GM10847 (cell line): ENCODE measurements around the gene TAF1D.

Experiments used
- POLR2A ChIP-seq: IDR thresholded peaks from 2 replicates; pipeline ENCODE4 v1.6.1; 2011; ENCODE audit not compliant: insufficient read length; ENCODE audit errors: extremely low read depth

TAF1D gene, protein sequence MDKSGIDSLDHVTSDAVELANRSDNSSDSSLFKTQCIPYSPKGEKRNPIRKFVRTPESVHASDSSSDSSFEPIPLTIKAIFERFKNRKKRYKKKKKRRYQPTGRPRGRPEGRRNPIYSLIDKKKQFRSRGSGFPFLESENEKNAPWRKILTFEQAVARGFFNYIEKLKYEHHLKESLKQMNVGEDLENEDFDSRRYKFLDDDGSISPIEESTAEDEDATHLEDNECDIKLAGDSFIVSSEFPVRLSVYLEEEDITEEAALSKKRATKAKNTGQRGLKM

DNA sequence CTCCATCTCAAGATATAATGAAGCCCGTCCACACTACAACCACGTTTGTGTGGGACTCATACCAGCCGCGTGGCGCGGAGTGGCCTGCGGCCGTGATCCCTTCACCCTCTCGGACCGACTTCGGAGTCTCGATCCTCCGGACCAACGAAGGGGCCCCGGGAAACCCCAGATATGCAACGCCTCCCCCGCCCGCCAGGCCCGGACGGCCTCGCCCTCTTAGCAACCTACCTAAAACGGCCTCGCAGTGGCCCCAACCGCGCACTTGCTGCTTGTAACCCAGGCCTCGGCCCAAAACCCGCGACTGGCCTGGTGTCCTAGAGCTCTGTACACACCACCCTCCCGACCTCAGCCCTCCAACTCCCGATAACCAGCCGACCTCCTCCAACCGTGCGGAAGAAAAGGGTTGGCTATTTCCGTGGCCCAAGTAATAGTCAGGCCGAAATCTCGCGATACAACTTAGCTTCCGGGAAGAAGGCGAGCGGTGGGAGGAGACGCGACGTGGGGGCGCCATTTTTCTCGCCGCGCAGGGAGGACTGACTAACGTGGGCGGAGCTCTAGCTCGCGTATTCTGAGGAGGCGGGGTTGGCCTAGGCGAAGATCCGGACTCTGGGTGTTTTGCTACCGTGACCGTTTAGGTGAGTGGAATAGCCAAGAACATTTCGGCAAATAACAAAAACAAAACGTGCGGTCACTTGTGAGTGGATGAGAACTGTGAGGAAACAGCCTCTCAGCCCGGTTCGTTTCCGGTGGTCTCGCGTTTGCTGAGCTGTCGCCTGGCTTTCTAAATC is at the start of gene TAF1D, which contains the start of gene C11orf54:
Gene TAF1D, minus strand, starts transcription at position 402 of the 788 bp plus-strand sequence. CDS start 2,191 bp downstream, outside the sequence.
Gene C11orf54, plus strand, starts transcription at position 579 of the 788 bp plus-strand sequence. CDS start 5,722 bp downstream, outside the sequence.
- peak; percentile 96 for TF ChIP-seq POLR2A

DNA sequence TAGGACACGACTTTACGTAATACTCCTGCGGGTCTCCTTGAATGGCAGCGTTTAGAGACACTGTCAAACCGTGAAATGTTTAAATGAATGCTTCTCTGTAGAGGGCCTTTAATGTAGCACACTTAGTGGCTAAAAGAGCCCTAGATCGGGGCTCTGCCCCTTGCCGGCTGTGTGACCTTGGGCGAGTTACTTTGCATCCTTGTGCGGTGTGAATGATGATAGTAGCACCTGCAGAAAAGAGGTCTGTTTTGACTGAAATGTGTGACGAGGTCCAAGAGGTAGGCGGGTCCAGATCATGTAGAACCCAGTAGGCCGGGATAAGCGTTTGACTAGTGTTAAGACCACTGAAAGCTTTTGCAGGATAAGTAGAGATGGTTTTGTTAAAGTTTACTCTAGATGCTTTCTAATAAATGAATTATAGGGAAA is 43.7 kb upstream of the TAF1D start:
- TF ChIP-seq POLR2A: no peak

DNA sequence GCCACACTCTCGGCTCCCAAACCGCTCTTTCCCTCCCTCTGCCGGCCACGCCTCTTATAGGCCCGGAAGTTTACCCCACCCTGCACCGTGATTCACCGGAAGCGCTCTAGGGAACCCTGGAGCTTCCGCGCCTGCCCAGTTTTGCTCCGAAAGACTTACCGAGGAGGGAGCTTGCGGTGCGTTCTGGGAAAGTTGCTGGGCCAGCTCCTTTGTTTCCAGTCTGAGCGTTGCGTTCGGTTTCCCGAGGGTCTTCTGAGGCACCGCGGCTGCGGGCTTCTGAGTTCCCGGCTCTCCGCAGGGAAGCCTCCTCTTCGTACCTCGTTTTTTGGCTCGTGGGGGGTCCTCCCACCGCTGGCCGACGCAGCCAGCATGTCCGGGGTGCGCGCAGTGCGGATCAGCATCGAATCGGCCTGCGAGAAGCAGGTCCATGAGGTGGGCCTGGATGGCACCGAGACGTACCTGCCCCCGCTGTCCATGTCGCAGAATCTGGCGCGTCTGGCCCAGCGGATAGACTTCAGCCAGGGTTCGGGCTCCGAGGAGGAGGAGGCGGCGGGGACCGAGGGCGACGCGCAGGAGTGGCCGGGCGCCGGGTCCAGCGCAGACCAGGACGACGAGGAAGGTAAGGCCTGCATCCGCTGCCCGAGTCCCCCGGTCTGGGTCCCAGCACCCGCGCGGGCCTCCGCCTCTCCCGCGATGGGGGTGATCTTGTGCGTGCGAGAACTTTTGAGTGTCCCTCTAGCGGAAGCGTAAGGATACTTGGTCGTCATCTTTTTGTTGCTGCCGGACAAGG is 43.0 kb upstream of the TAF1D start, which contains the start of gene MED17:
Gene MED17, plus strand, starts transcription at position 138 of the 790 bp plus-strand sequence. Its CDS starts 232 bp downstream, at position 370.
- TF ChIP-seq POLR2A: peak; percentile 56

DNA sequence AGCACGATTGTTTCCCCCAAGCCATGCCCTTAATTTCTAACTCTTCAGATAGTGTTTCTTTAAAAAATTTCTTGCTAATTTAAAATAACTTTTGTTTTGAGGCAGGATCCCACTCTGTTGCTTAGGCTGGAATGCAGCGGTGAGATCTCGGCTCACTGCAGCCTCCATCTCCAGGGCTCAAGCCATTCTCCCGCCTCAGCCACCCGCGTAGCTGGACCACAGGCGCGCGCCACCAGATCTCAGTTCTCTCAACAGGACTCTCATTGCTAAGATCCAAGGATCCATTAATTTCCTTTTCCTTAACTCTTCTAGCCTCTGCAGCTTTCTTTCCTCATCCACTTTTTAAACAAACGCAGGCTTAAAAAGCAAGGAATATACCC is 42.5 kb upstream of the TAF1D start:
- TF ChIP-seq POLR2A: no peak

DNA sequence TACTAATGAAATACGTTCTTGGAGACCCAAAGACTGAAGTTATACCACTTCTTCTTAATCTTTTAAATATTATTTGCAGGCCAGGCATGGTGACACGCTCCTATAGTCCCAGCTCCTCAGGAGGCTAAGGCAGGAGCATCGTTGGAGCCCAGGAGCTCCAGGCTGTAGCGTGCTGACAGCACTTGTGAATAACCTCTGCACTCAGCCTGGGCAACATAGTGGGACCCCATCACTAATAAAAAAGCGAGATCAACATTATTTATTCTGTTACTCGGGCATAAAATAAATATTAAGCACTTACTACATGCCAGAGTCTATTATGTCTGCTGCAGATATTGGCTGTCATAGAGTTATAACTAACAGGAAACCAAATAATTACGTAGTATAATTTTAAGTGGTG is 42.1 kb upstream of the TAF1D start:
- TF ChIP-seq POLR2A: no peak

DNA sequence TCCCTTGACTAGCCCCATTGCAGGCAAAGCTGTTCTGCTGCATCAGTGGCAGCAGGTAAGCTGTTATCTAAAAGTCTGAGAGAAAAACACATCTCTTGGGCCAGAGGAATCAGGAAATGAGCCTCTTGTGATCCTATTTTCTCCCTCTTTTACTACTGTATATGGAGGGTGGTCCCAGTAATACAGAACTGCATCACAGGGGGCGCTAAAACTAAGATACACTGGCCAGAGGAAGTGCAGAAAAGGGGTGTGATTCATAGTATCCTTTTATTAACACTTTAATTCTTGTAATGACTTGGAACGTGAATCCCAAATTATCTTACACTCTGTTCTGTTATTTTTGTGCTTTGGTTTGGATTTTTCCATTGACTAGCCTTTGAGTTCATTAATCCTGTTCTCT is 34.0 kb upstream of the TAF1D start:
- no peak for TF ChIP-seq POLR2A

DNA sequence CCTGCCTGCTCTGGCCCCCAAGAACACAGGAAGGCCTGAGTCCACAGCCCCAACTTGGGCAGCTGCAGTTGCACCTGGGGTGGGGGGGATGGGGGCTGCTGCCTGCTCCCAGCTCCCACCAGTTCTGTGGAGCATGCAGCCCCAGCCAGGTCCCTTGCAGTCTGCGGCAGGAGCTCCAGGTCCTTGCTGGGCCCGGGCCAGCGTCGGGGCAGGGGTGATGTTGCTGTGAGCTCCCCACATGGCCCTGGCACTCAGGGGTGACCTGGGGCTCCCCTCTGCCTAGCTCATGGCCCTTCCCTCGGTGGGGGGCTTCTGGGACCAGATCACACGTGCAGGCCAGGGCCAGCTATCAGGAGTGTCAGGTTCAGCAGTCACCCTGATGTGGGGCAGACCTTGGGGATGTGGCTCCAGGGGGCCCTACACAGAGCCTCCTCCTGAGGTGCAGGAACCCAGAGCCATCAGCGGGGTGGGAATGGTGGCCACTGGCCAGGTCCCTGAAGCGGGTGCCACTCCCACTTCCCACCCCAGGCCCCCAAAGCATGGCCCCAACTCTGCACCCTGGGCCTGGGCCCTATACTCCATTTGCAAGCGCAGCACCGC is 32.4 kb upstream of the TAF1D start:
- no peak for TF ChIP-seq POLR2A

DNA sequence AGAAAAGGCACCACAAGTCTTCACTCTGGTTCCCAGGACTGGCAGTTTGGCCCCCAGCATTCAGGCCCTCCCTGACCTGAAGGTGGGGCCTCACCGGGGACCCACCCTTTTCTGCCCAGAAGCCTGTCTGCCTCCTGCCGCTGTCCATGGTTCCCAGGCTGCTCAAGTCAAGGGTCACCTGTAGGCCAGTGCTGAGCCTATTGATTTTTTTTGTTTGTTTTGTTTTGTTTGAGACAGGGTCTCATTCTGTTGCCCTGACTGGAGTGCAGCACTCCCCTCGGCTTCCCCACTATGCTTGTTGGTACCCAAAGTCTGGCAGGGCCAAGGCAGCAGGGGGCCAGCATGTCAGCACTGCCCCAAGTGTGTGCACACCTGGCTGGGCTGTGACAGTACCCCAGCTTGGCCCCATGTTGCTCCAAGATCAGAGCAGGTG is 31.8 kb upstream of the TAF1D start:
- TF ChIP-seq POLR2A: no peak

DNA sequence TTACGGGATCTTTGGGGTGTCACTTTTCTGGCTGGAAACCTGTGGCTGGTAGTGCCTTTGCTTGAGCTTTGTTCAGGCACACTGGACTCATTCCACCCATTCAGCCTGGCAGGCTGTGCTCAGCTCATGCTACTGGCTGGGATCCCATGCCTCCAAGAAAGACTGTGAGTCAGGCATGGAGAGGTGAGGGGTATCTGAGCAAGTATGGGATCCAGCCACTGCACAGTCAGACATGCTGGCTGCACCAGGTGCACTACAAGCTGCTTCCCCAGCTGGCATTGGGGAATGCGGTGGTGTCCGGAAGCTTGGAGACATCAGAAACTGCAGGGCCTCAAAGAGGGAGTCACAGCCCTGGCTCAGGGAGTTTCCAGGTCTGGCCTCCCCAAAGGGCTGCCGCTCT is 30.8 kb upstream of the TAF1D start:
- no peak for TF ChIP-seq POLR2A

DNA sequence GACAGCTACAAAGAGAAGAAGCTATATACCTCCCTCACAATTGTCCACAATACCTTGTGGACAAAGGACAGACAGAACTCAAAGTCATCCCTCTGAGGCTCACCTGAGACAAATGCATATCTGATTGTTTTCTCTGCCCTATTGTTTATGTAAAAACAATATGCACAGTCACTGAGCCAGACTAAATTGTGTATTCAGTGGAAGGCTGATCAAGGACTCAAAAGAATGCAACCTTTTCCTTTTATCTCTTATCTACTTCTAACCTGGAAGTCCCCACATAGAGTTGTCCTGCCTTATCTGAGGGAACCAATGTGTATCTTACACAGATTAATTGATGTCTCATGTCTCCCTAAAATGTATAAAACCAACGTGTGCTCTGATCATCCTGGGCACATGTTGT is 28.9 kb upstream of the TAF1D start:
- no peak for TF ChIP-seq POLR2A

DNA sequence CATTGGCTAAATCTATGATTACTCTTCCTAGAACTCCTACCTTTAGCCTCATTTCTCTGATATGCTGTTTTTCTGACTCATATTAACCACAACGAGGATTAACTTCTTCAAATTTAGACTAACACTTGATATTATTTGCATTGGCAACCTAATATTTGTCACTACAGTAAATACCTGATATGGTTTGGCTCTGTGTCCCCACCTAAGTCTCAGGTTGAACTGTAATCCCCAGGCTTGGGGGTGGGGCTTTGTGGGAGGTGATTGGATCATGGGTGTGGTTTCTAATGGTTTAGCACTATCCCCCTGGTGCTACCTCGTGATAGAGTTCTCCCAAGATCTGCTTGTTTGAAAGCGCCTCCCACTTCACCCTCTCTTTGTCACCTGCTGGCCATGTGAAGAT is 25.7 kb upstream of the TAF1D start:
- no peak for TF ChIP-seq POLR2A

DNA sequence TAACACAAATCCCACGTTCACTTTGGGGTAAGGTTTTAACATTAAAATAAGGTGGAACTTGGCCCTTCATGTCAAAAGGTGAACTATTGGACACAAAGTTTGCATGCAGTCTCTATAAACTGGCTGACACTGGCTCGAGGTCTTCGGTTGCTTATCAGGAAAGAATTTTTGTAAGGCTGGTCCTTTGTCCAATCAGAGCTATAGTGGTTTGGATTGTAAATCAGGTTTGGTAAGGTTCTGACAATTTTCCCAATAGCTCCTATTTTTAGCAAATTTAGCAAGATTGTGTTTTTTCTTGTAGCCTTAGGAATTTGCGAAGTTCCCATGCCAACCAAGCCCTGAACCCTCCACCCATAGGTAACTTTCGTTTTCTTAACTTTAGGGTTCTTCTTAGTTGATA is 25.2 kb upstream of the TAF1D start:
- TF ChIP-seq POLR2A: no peak

DNA sequence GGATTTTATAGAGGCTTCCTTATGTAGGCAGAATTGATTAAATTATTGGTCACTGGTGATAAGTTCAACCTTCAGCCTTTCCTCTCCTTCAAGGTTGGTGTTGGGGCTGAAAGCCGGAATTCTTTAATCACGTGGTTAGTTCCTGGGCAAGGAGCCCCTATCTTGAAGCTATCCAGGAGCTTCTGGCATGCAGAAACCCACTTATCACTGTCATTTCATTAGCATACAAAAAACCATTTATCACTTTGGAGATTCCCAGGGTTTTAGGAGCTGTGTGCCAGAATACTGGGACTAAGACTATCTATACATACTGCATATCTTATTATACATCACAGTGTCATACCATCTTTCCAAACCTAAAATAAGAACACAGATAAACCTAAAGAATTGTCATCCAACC is 24.3 kb upstream of the TAF1D start:
- TF ChIP-seq POLR2A: no peak

DNA sequence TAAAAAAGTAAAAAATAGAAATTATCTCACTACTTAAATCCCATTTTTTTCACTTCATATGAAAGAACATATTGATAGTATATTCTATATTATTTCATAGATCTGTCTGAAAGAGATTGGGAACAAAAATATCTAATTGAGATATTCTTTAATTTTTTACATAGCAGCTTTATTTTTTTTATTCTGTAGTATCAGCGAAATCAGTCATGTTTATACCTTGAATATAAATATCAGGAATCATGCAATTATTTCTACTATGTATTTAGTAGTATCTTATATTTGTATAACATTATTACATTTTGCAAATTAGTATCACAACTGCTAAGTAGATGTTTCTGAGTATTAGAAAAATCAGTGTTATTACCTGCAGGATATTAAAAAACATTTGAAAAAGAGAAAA is 20.6 kb upstream of the TAF1D start:
- TF ChIP-seq POLR2A: no peak
